Loucy (cell line): Measurements from ENCODE around the gene UBE2C.

Experiments
- CTCF ChIP-seq: fragments of 200-600 bp; sonication (generic); conservative IDR thresholded peaks from 2 replicates; pipeline ENCODE4 v1.5.1; 2014; ENCODE audit warnings: mild to moderate bottlenecking, antibody characterized with exemption, low read length
- EZH2phosphoT487 ChIP-seq: fragments of 200-600 bp; IDR thresholded peaks from 2 replicates; pipeline ENCODE4 v1.6.1; 2018; ENCODE audit warnings: antibody characterized with exemption, mild to moderate bottlenecking, moderate library complexity, borderline replicate concordance

GRCh38 chr20:45783656-45784294 lies 28.7 kb upstream of the UBE2C start:
- TF ChIP-seq CTCF (no peak), EZH2phosphoT487 (no peak)
